HepG2 (cell line): ENCODE data around the gene ZDHHC14. TPM values are rescaled to one million over a fixed set of nuclear protein-coding genes. Genes with fewer than 3 reads are reported as not detected.

Experiments
- CBFB ChIP-seq: sonication (generic); formaldehyde crosslinking; IDR thresholded peaks from 2 replicates; pipeline ENCODE4 v1.4.0; 2020; ENCODE audit warnings: missing genetic modification reagents
- ETV5 ChIP-seq: IDR thresholded peaks from 2 replicates; pipeline ENCODE4 v1.6.1; 2018; ENCODE audit warnings: missing biosample characterization, missing genetic modification reagents, inconsistent platforms, borderline replicate concordance
- GPN1 ChIP-seq: sonication (generic); formaldehyde crosslinking; IDR thresholded peaks from 2 replicates; pipeline ENCODE4 v1.5.1; 2020; ENCODE audit warnings: missing genetic modification reagents, borderline replicate concordance
- HOXA3 ChIP-seq: sonication (generic); formaldehyde crosslinking; IDR thresholded peaks from 2 replicates; pipeline ENCODE4 v1.5.0; 2020; ENCODE audit warnings: missing genetic modification reagents
- IKZF4 ChIP-seq: sonication (generic); formaldehyde crosslinking; IDR thresholded peaks from 2 replicates; pipeline ENCODE4 v1.5.1; 2020; ENCODE audit warnings: borderline replicate concordance, mild to moderate bottlenecking, low read depth, missing genetic modification reagents; ENCODE audit errors: not compliant biosample characterization
- MIXL1 ChIP-seq: IDR thresholded peaks from 2 replicates; pipeline ENCODE4 v1.6.1; 2016
- NFE2L2 ChIP-seq: fragments of 150-350 bp; IDR thresholded peaks from 2 replicates; pipeline ENCODE4 v1.6.1; 2014; ENCODE audit warnings: low read length
- RELA ChIP-seq: sonication (generic); formaldehyde crosslinking; IDR thresholded peaks from 2 replicates; pipeline ENCODE4 v1.4.0; 2020; ENCODE audit warnings: missing genetic modification reagents
- SMC3 ChIP-seq: IDR thresholded peaks from 2 replicates; pipeline ENCODE4 v1.6.1; 2011; ENCODE audit warnings: low read length, improper control_type of control experiment
- ZNF180 ChIP-seq: sonication (generic); formaldehyde crosslinking; IDR thresholded peaks from 2 replicates; pipeline ENCODE4 v1.4.0; 2020; ENCODE audit warnings: low read depth, missing genetic modification reagents, borderline replicate concordance
- ZNF235 ChIP-seq: sonication (generic); formaldehyde crosslinking; IDR thresholded peaks from 2 replicates; pipeline ENCODE4 v1.8.1; 2023; ENCODE audit warnings: mild to moderate bottlenecking, missing genetic modification reagents, borderline replicate concordance
- ZNF556 ChIP-seq: sonication (generic); formaldehyde crosslinking; IDR thresholded peaks from 2 replicates; pipeline ENCODE4 v1.4.0; 2020; ENCODE audit warnings: mild to moderate bottlenecking, missing genetic modification reagents, borderline replicate concordance
- polyA plus RNA-seq, 8 experiments: library from polyadenylated mRNA; depleted of rRNA in 3 of 8; stranded (reverse) in 7 of 8; unstranded in 1 of 8; fragments of >200 nt; fragmentation: Illumina TruSeq in 4 of 8; extraction: Trizol in 4 of 8; gene quantifications; 2 replicates each; pipeline versions ENCODE4 v1.2.1 to v1.2.3, GENCODE V29; 2011 to 2016; ENCODE audit warnings: low read depth in 4 of 8, missing spikeins in 1 of 8, mixed read lengths in 1 of 8; ENCODE audit not compliant: insufficient read depth in 1 of 8
- total RNA-seq, 5 experiments: library from RNA; depleted of rRNA; stranded (reverse); fragments of >200 nt; fragmentation: Illumina TruSeq; extraction: Trizol; gene quantifications; 2 replicates each; pipeline ENCODE4 v1.2.3, GENCODE V29; 2016; ENCODE audit warnings: low read depth in 1 of 5
- TF ChIP-seq, protein P1 (sequence below): sonication (generic); formaldehyde crosslinking; IDR thresholded peaks from 2 replicates; pipeline ENCODE4 v1.5.1; 2020; ENCODE audit warnings: mild to moderate bottlenecking, missing genetic modification reagents, borderline replicate concordance
- TF ChIP-seq, protein P2 (sequence below): sonication (generic); IDR thresholded peaks from 2 replicates; pipeline ENCODE4 v1.6.1; 2016; ENCODE audit warnings: low read depth, borderline replicate concordance
- TF ChIP-seq, protein P3 (sequence below): sonication (generic); formaldehyde crosslinking; IDR thresholded peaks from 2 replicates; pipeline ENCODE4 v1.4.0; 2020; ENCODE audit warnings: missing genetic modification reagents
- TF ChIP-seq, protein P4 (sequence below): sonication (generic); formaldehyde crosslinking; conservative IDR thresholded peaks from 2 replicates; pipeline ENCODE4 v1.8.0; 2022; ENCODE audit warnings: low read depth, missing genetic modification reagents
- TF ChIP-seq, protein P5 (sequence below): sonication (generic); formaldehyde crosslinking; IDR thresholded peaks from 2 replicates; pipeline ENCODE4 v1.4.0; 2020; ENCODE audit warnings: missing genetic modification reagents

The ZDHHC14 gene
- total and polyA plus RNA-seq, 2 of the 13 experiments (the other 11 are each of a cell fraction or from before 2014, with no cell fraction given), result 3.7 to 9.5 TPM

DNA sequence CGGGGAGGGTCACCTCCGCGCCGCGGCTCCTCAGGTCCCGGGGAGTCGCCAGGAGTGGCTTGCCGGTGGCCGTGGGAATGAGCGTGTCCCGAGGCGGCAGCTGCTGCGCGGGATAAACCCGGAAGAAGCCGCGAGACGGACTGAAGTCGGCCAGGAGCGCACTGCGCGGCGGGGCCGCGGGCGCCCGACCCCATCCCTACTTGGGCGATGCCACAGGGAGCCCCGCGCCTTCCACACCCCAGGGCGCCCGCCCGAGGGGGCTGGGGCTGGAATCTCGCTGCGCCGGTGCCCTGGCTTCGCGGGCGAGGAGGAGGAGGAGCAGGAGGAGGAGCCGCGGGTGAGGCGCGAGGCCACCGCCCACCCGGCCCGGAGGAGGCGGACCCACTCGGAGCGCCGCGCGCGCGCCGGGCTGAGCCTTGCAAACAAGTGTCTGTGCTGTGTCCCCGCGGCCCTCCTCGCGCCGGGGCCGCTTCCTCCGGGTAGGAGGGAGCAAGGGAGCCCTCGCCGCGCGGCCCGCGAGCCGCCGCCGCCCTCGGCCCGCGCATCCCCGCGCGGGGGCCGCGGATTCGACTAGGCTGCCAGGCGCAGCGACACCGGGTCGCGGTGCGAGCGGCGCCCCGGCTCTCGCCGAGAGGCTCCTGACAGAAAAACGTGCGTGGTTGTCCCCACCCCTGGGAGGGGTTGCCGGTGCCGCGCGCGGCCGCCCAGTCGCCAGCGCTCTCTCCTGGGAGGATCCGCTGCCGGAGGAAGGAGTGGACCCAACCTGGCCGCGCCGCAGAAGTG, at the start of gene ZDHHC14 (continued):
- TF ChIP-seq, protein P1, sequence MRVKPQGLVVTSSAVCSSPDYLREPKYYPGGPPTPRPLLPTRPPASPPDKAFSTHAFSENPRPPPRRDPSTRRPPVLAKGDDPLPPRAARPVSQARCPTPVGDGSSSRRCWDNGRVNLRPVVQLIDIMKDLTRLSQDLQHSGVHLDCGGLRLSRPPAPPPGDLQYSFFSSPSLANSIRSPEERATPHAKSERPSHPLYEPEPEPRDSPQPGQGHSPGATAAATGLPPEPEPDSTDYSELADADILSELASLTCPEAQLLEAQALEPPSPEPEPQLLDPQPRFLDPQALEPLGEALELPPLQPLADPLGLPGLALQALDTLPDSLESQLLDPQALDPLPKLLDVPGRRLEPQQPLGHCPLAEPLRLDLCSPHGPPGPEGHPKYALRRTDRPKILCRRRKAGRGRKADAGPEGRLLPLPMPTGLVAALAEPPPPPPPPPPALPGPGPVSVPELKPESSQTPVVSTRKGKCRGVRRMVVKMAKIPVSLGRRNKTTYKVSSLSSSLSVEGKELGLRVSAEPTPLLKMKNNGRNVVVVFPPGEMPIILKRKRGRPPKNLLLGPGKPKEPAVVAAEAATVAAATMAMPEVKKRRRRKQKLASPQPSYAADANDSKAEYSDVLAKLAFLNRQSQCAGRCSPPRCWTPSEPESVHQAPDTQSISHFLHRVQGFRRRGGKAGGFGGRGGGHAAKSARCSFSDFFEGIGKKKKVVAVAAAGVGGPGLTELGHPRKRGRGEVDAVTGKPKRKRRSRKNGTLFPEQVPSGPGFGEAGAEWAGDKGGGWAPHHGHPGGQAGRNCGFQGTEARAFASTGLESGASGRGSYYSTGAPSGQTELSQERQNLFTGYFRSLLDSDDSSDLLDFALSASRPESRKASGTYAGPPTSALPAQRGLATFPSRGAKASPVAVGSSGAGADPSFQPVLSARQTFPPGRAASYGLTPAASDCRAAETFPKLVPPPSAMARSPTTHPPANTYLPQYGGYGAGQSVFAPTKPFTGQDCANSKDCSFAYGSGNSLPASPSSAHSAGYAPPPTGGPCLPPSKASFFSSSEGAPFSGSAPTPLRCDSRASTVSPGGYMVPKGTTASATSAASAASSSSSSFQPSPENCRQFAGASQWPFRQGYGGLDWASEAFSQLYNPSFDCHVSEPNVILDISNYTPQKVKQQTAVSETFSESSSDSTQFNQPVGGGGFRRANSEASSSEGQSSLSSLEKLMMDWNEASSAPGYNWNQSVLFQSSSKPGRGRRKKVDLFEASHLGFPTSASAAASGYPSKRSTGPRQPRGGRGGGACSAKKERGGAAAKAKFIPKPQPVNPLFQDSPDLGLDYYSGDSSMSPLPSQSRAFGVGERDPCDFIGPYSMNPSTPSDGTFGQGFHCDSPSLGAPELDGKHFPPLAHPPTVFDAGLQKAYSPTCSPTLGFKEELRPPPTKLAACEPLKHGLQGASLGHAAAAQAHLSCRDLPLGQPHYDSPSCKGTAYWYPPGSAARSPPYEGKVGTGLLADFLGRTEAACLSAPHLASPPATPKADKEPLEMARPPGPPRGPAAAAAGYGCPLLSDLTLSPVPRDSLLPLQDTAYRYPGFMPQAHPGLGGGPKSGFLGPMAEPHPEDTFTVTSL (CRISPR knock-in tag), result no peak; the same call in 1 of the 2 replicates
- TF ChIP-seq NFE2L2, result no peak
- TF ChIP-seq, protein P2, sequence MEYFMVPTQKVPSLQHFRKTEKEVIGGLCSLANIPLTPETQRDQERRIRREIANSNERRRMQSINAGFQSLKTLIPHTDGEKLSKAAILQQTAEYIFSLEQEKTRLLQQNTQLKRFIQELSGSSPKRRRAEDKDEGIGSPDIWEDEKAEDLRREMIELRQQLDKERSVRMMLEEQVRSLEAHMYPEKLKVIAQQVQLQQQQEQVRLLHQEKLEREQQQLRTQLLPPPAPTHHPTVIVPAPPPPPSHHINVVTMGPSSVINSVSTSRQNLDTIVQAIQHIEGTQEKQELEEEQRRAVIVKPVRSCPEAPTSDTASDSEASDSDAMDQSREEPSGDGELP, result peak; percentile 52; the same call in 1 of the 2 replicates
- TF ChIP-seq RELA (CRISPR knock-in tag), result no peak
- no peak for TF ChIP-seq SMC3
- 0 out of 2 replicates have a peak, but pooled peaks have one; percentile 45 for TF ChIP-seq MIXL1 (CRISPR knock-in tag)
- no peak; the same call in 1 of the 2 replicates for TF ChIP-seq ZNF556 (CRISPR knock-in tag)
- TF ChIP-seq ZNF180 (CRISPR knock-in tag), result no peak
- peak; percentile 37; the same call in 1 of the 2 replicates for TF ChIP-seq HOXA3 (CRISPR knock-in tag)
- TF ChIP-seq, protein P3, sequence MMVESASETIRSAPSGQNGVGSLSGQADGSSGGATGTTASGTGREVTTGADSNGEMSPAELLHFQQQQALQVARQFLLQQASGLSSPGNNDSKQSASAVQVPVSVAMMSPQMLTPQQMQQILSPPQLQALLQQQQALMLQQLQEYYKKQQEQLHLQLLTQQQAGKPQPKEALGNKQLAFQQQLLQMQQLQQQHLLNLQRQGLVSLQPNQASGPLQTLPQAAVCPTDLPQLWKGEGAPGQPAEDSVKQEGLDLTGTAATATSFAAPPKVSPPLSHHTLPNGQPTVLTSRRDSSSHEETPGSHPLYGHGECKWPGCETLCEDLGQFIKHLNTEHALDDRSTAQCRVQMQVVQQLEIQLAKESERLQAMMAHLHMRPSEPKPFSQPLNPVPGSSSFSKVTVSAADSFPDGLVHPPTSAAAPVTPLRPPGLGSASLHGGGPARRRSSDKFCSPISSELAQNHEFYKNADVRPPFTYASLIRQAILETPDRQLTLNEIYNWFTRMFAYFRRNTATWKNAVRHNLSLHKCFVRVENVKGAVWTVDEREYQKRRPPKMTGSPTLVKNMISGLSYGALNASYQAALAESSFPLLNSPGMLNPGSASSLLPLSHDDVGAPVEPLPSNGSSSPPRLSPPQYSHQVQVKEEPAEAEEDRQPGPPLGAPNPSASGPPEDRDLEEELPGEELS (CRISPR knock-in tag), result no peak
- TF ChIP-seq, protein P4, sequence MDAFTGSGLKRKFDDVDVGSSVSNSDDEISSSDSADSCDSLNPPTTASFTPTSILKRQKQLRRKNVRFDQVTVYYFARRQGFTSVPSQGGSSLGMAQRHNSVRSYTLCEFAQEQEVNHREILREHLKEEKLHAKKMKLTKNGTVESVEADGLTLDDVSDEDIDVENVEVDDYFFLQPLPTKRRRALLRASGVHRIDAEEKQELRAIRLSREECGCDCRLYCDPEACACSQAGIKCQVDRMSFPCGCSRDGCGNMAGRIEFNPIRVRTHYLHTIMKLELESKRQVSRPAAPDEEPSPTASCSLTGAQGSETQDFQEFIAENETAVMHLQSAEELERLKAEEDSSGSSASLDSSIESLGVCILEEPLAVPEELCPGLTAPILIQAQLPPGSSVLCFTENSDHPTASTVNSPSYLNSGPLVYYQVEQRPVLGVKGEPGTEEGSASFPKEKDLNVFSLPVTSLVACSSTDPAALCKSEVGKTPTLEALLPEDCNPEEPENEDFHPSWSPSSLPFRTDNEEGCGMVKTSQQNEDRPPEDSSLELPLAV (CRISPR knock-in tag), result no peak
- TF ChIP-seq, protein P5, sequence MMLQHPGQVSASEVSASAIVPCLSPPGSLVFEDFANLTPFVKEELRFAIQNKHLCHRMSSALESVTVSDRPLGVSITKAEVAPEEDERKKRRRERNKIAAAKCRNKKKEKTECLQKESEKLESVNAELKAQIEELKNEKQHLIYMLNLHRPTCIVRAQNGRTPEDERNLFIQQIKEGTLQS (CRISPR knock-in tag), result peak; percentile 12; the same call in 1 of the 2 replicates
- 0 out of 2 replicates have a peak, but pooled peaks have one; percentile 20 for TF ChIP-seq ETV5
- TF ChIP-seq IKZF4, result peak; percentile 76
- no peak for TF ChIP-seq GPN1 (CRISPR knock-in tag)
- TF ChIP-seq CBFB (CRISPR knock-in tag), result peak; percentile 41; the same call in 1 of the 2 replicates
- TF ChIP-seq ZNF235 (CRISPR knock-in tag), result no peak
